Measurements from ENCODE around the gene MRPL40. TPM values are rescaled to one million over a fixed set of nuclear protein-coding genes. Genes with fewer than 3 reads are reported as not detected.

Gene MRPL40
- total and polyA plus RNA-seq, 2 donors (not counting 3 experiments of a cell fraction or from before 2014, with no cell fraction given), result 17.5 to 27.4 TPM

DNA sequence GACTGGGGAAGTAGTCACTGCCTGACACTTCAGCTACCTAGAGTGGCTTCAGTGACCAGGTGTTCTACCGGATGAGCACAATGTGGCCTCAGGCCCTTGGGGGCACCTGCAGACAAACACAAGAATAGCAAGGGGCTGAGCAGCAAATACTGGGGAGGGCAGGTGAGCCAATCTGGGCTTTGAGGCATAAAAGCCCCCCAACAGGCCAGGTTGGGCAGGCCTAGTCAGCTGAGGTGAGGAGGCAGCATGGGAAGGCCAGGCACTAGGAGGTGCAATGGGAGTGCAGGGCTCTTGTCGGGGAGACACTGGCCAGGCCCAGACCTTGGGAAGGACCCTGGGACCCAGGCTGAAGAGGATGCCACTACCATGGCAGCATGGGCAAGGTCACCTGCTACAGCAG is 37.7 kb downstream of the MRPL40 start:
- H3K9ac ChIP-seq (replicated peaks; ENCODE audit: extremely low read depth, insufficient read depth, low read length), result no peak overlapping the region
- intact Hi-C loops (cut with micrococcal nuclease), result loop anchor here (10.0 kb wide), 1 partner anchor 245 kb away; the partner anchor contains the start of gene SEPTIN5
- DNase-seq (ENCODE audit: low read depth, low spot score) (no peak), FAIRE-seq (no peak)
- no peaks in the 10 kb centered on the region for H3K9me3 ChIP-seq (replicated peaks; ENCODE audit: control insufficient read depth, insufficient read depth, low read length)
- H4K20me1 ChIP-seq (replicated peaks; ENCODE audit: control insufficient read depth, extremely low read depth, insufficient read depth, low read length), result peaks cover 2% of the 10 kb centered on the region
- peaks cover 55 to 76% of the 10 kb centered on the region in 2 experiments for H3K36me3 ChIP-seq (ENCODE audit: control insufficient read depth in 2 of 2, extremely low read depth in 1 of 2, insufficient read depth in 2 of 2, low read length in 2 of 2)
- H3K9me1 ChIP-seq (replicated peaks; ENCODE audit: control insufficient read depth, extremely low read depth, insufficient read depth, low read length), result no peaks in the 10 kb centered on the region
- no TSS peak for BruUV-seq (replicated peaks)
- no peak overlapping the region for H3K27ac ChIP-seq (ENCODE audit: insufficient read depth, low read depth, low read length)
- ChIA-PET CTCF (interaction anchor here (2.1 kb wide), 1 partner anchor 160 kb away, joined by 6 read pairs; no protein-coding TSS in a partner anchor), POLR2A (no interaction called here)
- no peaks in the 10 kb centered on the region for H3K4me1 ChIP-seq (ENCODE audit: control insufficient read depth, extremely low read depth, insufficient read depth, low read length)
- no peak for TF ChIP-seq EZH2 (IDR thresholded peaks at IDR 0.05; ENCODE audit: borderline replicate concordance, low read depth, low read length, severe bottlenecking)
- TF ChIP-seq, protein P1, sequence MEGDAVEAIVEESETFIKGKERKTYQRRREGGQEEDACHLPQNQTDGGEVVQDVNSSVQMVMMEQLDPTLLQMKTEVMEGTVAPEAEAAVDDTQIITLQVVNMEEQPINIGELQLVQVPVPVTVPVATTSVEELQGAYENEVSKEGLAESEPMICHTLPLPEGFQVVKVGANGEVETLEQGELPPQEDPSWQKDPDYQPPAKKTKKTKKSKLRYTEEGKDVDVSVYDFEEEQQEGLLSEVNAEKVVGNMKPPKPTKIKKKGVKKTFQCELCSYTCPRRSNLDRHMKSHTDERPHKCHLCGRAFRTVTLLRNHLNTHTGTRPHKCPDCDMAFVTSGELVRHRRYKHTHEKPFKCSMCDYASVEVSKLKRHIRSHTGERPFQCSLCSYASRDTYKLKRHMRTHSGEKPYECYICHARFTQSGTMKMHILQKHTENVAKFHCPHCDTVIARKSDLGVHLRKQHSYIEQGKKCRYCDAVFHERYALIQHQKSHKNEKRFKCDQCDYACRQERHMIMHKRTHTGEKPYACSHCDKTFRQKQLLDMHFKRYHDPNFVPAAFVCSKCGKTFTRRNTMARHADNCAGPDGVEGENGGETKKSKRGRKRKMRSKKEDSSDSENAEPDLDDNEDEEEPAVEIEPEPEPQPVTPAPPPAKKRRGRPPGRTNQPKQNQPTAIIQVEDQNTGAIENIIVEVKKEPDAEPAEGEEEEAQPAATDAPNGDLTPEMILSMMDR (IDR thresholded peaks at IDR 0.05; ENCODE audit: extremely low read depth in 1 of 2, insufficient read depth in 1 of 2, low read depth in 1 of 2, low read length in 2 of 2), result no peak
- TF ChIP-seq GATA2 (IDR thresholded peaks at IDR 0.05; ENCODE audit: insufficient read depth, insufficient read length, low read depth, low read length), result no peak
- TF ChIP-seq FOS (IDR thresholded peaks at IDR 0.05; ENCODE audit: borderline replicate concordance, insufficient read depth, low read length), result no peak
- TF ChIP-seq JUN (IDR thresholded peaks at IDR 0.05; ENCODE audit: borderline replicate concordance, insufficient read depth, insufficient read length, low read depth), result no peak
- TF ChIP-seq POLR2AphosphoS5 (IDR thresholded peaks at IDR 0.05; ENCODE audit: insufficient read depth, low read depth, low read length), result no peak
- TF ChIP-seq MYC (IDR thresholded peaks at IDR 0.05; ENCODE audit: low read depth, low read length), result no peak
- TF ChIP-seq POLR2A (IDR thresholded peaks at IDR 0.05; ENCODE audit: low read depth, low read length), result no peak
- TF ChIP-seq, protein P2, sequence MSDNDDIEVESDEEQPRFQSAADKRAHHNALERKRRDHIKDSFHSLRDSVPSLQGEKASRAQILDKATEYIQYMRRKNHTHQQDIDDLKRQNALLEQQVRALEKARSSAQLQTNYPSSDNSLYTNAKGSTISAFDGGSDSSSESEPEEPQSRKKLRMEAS (IDR thresholded peaks at IDR 0.05; ENCODE audit: insufficient read depth, insufficient read length), result no peak
- H3K27me3 ChIP-seq (ENCODE audit: control insufficient read depth in 2 of 2, insufficient read depth in 2 of 2, low read length in 2 of 2), result no peaks in the 10 kb centered on the region
- no peak overlapping the region for H3K4me2 ChIP-seq (ENCODE audit: insufficient read depth, low read length)
- no peak overlapping the region for H3K4me3 ChIP-seq (replicated peaks in 1 of 3; ENCODE audit: insufficient read depth in 1 of 3, low read depth in 1 of 3, low read length in 3 of 3)
- no peak overlapping the region for H2AFZ ChIP-seq (ENCODE audit: low read depth, low read length)
- dilution Hi-C loops (cut with MboI; ENCODE audit: extremely low pct_ligation_motif_present, low sequenced_read_pairs), result no loop called here
- peaks cover 20% of the 10 kb centered on the region for H3K79me2 ChIP-seq (ENCODE audit: control insufficient read depth, insufficient read depth, low read length)

Measured in endothelial cell of umbilical vein (primary cell).